Spleen (tissue), 7 donors: Measurements from ENCODE around the gene NUP214.

Experiments
- CTCF ChIP-seq, 11 experiments: fragments of 200-600 bp in 7 of 11; fragments of 450-650 bp in 4 of 11; sonication (generic) in 4 of 11; IDR thresholded peaks in 8 of 11; conservative IDR thresholded peaks in 3 of 11; 1 replicate in 7 of 11; 2 replicates in 4 of 11; pipeline versions ENCODE4 v1.4.0 to v1.8.0; 2016 to 2021; ENCODE audit warnings: antibody characterized with exemption in 11 of 11, inconsistent platforms in 4 of 11, mild to moderate bottlenecking in 1 of 11
- POLR2A ChIP-seq, 3 donors: fragments of 450-650 bp; IDR thresholded peaks; one replicate each; pipeline ENCODE4 v1.5.1; 2017; ENCODE audit warnings: antibody characterized with exemption in 3 of 3, mild to moderate bottlenecking in 1 of 3
- donor health status: DM: no; HTN: no; CAD: no; lungs with moderate emphysema.
- donor health status: DM: no; HTN: no; CAD: no.
- donor health status: DM: no; HTN: no; CAD: no.

DNA sequence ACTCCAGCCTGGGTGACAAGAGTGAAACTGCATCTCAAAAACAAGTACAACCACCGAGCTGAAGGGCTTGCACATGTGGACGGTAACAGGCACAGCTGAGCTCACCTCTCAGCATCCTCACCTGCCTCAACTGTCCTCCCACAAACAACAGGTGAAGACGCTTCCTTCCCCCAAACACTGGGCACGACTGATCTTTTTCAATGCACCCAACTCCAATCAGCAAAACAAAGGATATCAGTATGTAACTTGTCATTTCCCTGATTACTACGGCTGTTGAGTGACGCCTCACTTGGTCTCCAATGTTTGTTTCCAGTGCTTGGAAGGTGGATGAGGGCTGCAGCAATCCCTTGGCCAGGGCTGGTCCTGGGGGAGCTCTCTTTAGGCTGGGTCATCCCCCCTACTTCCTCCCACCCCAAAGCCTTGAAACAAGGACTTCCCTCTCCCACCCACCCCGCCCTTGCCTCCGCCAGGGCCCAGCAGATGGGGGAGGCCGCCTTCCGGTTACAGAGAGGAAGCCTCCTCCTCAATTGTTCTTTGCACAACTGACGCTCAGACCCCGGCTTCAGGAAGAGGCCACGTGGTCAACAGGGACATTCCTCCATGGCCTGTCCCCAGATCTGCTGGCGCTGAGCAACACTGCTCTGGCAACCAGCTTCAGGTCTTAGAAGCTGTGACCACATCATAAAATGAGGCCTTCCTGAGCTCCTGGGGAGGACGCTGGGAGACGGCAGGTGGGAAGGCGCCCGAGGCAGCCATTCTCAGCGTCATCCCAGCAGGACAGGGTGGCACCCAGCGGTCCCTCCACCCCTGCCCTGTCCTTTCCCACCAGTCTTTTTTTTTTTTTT lies 145.0 kb downstream of the NUP214 start:
- no peak for TF ChIP-seq CTCF (IDR thresholded peaks at IDR 0.05 in 8 of 11, conservative IDR thresholded peaks at IDR 0.05 in 3 of 11)
- no peak for TF ChIP-seq POLR2A (IDR thresholded peaks at IDR 0.05)
